Activated B cell treated with CpG ODN at 0.5 μM for 24 hours (primary cell): ENCODE results near the gene ESAM. TPM values are rescaled to one million over a fixed set of nuclear protein-coding genes. Genes with fewer than 3 reads are reported as not detected.

Source experiments
- ATAC-seq: fragments of 200-7000 bp; cut with Tn5 transposase; one replicate; pipeline ENCODE4 v1.10.0; 2021; ENCODE audit warnings: low read depth, mild to moderate bottlenecking, moderate library complexity
- CTCF ChIA-PET: fragments of 350-600 bp; sonication (Branson Sonifier 250); formaldehyde crosslinking; loops from one replicate; lab custom pipeline; 2021; ENCODE audit warnings: antibody characterized with exemption; lab: Charles Lee
- POLR2A ChIA-PET: fragments of 350-600 bp; sonication (Branson Sonifier 250); formaldehyde crosslinking; loops from one replicate; lab custom pipeline; 2021; ENCODE audit warnings: antibody characterized with exemption; lab: Charles Lee
- DNase-seq: peaks from one replicate; pipeline ENCODE4 v3.0.0; 2022
- H3K27ac Mint-ChIP-seq: one replicate; pipeline ENCODE4 v1.8.0; 2020; ENCODE audit warnings: mixed read lengths
- H3K27me3 Mint-ChIP-seq: one replicate; pipeline ENCODE4 v1.8.0; 2021; ENCODE audit warnings: mixed read lengths
- H3K36me3 Mint-ChIP-seq: one replicate; pipeline ENCODE4 v1.8.0; 2021; ENCODE audit warnings: low read depth, mixed read lengths
- H3K4me1 Mint-ChIP-seq: one replicate; pipeline ENCODE4 v1.8.0; 2021; ENCODE audit warnings: mixed read lengths
- H3K4me3 Mint-ChIP-seq: one replicate; pipeline ENCODE4 v1.8.0; 2020; ENCODE audit warnings: mild to moderate bottlenecking, mixed read lengths
- H3K9me3 Mint-ChIP-seq: one replicate; pipeline ENCODE4 v1.8.0; 2020; ENCODE audit warnings: mixed read lengths
- intact Hi-C: fragments of 100-400 bp; cut with micrococcal nuclease; formaldehyde crosslinking; loops from one replicate; pipeline ENCODE4 v1.15.1; 2024
- total RNA-seq: library from RNA; stranded (reverse); gene quantifications from 2 replicates; pipeline ENCODE4 v1.2.3, GENCODE V29; 2022
- TF ChIP-seq, protein P1 (sequence below): fragments of 200-600 bp; IDR thresholded peaks from one replicate; pipeline ENCODE4 v1.8.0; 2022; ENCODE audit warnings: antibody characterized with exemption, mild to moderate bottlenecking

Gene ESAM
- total RNA-seq, 1 donor from 2014 or later = 2.3 TPM

DNA sequence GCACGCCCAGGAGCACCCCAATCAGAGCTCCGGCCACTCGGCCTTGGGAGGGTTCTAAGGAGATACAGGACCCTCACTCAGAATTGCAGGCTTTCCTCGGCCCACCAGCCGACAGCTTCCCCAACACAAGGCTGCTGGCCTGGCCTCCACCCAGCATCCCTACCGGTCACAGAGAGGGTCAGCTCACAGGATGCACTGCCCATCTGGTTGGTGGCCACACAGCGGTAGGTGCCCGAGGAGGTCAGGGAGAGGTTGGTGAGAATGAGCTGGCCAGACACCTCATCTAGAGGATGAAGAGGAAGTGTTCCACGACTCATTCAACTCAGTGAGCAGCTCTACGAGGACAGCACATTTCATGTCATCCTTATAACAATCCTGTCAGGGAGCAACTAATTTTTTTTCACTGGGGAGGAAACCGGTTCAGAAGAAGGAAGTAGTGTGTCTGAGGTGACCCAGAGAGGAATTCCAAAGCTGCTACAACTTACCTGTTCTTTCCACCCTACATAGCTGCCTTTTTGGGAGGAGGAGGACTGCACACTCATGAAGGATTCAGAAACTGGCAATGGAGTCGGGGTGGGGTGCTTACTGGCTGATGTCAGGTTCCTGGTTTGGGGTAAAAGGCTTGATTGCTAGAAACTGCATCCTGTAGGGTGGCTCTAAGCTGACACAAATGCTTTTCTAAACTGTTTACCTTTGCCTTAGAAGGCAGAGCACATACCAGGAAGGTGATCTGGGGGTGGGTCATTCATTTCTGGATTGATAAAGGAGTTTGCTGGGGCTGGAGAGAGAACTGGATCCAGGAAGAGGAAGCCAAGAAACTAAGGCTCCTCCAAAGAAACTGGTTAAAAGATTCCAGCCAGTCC, 13.4 kb downstream of the ESAM start:
- Mint-ChIP-seq H3K9me3 (no peaks in the 10 kb centered on the region), H3K4me3 (no peak overlapping the region), H3K27me3 (peaks cover 2% of the 10 kb centered on the region), H3K4me1 (peaks cover 39% of the 10 kb centered on the region), H3K36me3 (peaks cover 6% of the 10 kb centered on the region), H3K27ac (peak overlapping the region; percentile 24)
- intact Hi-C loops = loop anchor here (5.0 kb wide), 3 partner anchors 324 to 1686 kb away; partner anchors contain the start of genes HSPA8 and TMEM218
- CTCF ChIA-PET = interaction anchor here (0.9 to 1.5 kb wide), 3 partner anchors 9 to 80 kb away, joined by 3 to 5 read pairs (median 5); no protein-coding TSS in a partner anchor
- DNase-seq = no peak
- no peak for ATAC-seq
- POLR2A ChIA-PET = interaction anchor here (0.9 to 1.3 kb wide), 3 partner anchors 10 to 51 kb away, joined by 3 to 7 read pairs (median 7); partner anchors contain the start of gene MSANTD2
- TF ChIP-seq, protein P1, sequence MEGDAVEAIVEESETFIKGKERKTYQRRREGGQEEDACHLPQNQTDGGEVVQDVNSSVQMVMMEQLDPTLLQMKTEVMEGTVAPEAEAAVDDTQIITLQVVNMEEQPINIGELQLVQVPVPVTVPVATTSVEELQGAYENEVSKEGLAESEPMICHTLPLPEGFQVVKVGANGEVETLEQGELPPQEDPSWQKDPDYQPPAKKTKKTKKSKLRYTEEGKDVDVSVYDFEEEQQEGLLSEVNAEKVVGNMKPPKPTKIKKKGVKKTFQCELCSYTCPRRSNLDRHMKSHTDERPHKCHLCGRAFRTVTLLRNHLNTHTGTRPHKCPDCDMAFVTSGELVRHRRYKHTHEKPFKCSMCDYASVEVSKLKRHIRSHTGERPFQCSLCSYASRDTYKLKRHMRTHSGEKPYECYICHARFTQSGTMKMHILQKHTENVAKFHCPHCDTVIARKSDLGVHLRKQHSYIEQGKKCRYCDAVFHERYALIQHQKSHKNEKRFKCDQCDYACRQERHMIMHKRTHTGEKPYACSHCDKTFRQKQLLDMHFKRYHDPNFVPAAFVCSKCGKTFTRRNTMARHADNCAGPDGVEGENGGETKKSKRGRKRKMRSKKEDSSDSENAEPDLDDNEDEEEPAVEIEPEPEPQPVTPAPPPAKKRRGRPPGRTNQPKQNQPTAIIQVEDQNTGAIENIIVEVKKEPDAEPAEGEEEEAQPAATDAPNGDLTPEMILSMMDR = no peak

DNA sequence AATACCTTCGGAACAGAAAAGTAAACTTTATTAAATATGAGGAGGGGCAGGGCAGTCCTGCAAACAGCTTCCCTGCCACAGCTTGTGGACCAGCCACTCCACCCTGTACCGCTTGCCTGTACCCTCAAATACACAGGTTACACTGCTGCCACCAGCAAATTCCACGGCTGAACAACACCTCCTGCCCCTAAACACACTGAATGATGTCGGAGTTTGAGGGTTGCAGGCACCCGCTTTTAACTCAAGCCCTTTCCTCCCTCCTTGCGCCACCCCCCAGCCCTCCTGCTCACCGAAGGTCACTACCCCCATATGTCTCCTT, 14.0 kb downstream of the ESAM start:
- POLR2A ChIA-PET = interaction anchor here (0.9 to 1.3 kb wide), 3 partner anchors 11 to 52 kb away, joined by 3 to 7 read pairs (median 7); partner anchors contain the start of gene MSANTD2
- DNase-seq = no peak
- H3K4me1 Mint-ChIP-seq = peaks cover 39% of the 10 kb centered on the region
- TF ChIP-seq, protein P1 = no peak
- no peak for ATAC-seq
- H3K27me3 Mint-ChIP-seq = peaks cover 2% of the 10 kb centered on the region
- H3K9me3 Mint-ChIP-seq = no peaks in the 10 kb centered on the region
- CTCF ChIA-PET = interaction anchor here (0.9 to 1.2 kb wide), 2 partner anchors 15 to 79 kb away, joined by 3 to 5 read pairs; no protein-coding TSS in a partner anchor
- no peak overlapping the region for H3K27ac Mint-ChIP-seq
- peaks cover 6% of the 10 kb centered on the region for H3K36me3 Mint-ChIP-seq
- intact Hi-C loops = loop anchor here (5.0 kb wide), 3 partner anchors 324 to 1686 kb away; partner anchors contain the start of genes HSPA8 and TMEM218
- H3K4me3 Mint-ChIP-seq = no peak overlapping the region

DNA sequence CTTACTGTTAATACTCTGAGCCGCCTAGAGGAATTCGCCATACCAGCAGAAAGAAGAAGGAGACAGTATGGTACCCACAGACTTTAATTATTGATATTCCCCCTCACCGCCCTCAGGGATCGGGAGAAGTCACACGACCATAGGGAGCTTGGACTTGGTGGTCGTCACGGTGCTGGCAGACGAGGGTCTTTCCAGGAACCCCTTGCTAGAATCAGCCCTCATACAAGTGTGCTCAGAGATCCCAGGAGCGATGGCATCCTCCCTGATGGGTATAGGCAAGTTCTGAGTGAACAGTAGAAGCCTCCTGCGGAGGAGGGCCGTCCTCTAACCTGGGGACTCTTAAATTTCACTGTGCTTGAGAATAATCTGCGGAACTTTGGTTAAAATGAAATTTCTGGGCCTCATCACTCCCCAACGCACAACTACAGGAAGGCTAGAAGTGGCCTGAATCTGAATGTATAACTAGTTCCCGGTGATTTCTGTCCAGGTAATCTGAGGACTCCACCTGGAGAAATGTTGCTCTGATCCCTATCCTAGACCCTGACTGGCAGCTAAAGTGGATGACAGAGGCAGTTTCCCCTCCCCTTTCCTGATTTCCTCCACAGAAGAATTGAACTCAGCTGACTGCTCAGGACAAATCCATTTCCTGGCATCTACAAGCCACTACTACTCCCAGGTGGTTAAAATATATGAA, 14.5 kb downstream of the ESAM start:
- no peak overlapping the region for H3K27ac Mint-ChIP-seq
- CTCF ChIA-PET = interaction anchor here (0.9 to 3.9 kb wide), 10 partner anchors 9 to 103 kb away, joined by 3 to 40 read pairs (median 4); partner anchors contain the start of gene ESAM
- peaks cover 6% of the 10 kb centered on the region for H3K36me3 Mint-ChIP-seq
- DNase-seq = no peak
- ATAC-seq = no peak
- H3K4me1 Mint-ChIP-seq = peaks cover 37% of the 10 kb centered on the region
- POLR2A ChIA-PET = interaction anchor here (0.9 to 2.2 kb wide), 12 partner anchors 8 to 125 kb away, joined by 3 to 24 read pairs (median 6); partner anchors contain the start of genes ESAM, MSANTD2, SIAE and SPA17
- peaks cover 2% of the 10 kb centered on the region for H3K27me3 Mint-ChIP-seq
- TF ChIP-seq, protein P1 = no peak
- peak overlapping the region; percentile 97 for H3K4me3 Mint-ChIP-seq
- intact Hi-C loops = loop anchor here (1.0 to 5.0 kb wide), 5 partner anchors 8 to 1685 kb away; partner anchors contain the start of genes HSPA8, MSANTD2, NRGN and TMEM218
- H3K9me3 Mint-ChIP-seq = no peaks in the 10 kb centered on the region

DNA sequence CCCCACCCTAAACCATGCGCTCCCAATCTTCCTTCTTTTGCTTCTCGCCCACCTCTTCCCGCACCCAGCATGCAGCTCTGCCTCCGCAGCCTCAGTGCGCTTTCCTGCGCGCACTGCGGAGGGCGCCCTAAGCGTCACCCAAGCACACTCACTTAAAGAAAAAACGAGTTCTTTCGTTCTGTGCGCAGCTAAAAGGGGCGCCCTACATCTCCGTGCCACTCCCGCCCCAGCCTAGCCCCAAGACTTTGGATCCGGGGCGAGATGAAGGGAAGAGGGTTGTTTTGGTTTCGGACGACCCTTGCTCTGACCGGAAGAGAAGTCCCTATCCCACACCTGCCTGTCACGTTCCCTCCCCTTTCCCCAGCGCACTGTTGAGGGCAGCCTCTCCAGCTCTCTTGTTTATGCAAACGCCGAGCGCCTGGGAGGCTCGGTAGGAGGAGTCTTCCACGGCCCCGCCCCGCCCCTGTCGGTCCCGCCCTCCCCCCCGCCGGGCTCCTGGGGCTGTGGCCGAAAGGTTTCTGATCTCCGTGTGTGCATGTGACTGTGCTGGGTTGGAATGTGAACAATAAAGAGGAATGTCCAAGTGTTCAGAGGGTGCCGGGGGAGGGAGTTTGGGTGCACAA, 15.4 kb downstream of the ESAM start:
- H3K9me3 Mint-ChIP-seq = no peaks in the 10 kb centered on the region
- intact Hi-C loops = loop anchor here (1.0 to 5.0 kb wide), 9 partner anchors 7 to 1684 kb away; partner anchors contain the start of genes HSPA8, MSANTD2, NRGN and SIAE
- H3K36me3 Mint-ChIP-seq = peaks cover 6% of the 10 kb centered on the region
- CTCF ChIA-PET = interaction anchor here (1.0 to 3.9 kb wide), 12 partner anchors 9 to 130 kb away, joined by 3 to 40 read pairs (median 4); partner anchors contain the start of genes ESAM, SIAE and SPA17
- POLR2A ChIA-PET = interaction anchor here (0.9 to 2.2 kb wide), 13 partner anchors 9 to 1141 kb away, joined by 3 to 24 read pairs (median 4); partner anchors contain the start of genes ESAM, HYLS1, MSANTD2 and SIAE
- peaks cover 2% of the 10 kb centered on the region for H3K27me3 Mint-ChIP-seq
- TF ChIP-seq, protein P1 = no peak
- H3K27ac Mint-ChIP-seq = peak overlapping the region; percentile 93
- peaks cover 37% of the 10 kb centered on the region for H3K4me1 Mint-ChIP-seq
- ATAC-seq (peak; percentile 89), DNase-seq (peak; percentile 73)
- peak overlapping the region; percentile 97 for H3K4me3 Mint-ChIP-seq
